Measurements from ENCODE around the gene TGIF2.
"Not testable (repeated sequence)": the region's sequence is repeated elsewhere in the genome, so short reads cannot be mapped to it uniquely, and the experiment has no call there.

DNA sequence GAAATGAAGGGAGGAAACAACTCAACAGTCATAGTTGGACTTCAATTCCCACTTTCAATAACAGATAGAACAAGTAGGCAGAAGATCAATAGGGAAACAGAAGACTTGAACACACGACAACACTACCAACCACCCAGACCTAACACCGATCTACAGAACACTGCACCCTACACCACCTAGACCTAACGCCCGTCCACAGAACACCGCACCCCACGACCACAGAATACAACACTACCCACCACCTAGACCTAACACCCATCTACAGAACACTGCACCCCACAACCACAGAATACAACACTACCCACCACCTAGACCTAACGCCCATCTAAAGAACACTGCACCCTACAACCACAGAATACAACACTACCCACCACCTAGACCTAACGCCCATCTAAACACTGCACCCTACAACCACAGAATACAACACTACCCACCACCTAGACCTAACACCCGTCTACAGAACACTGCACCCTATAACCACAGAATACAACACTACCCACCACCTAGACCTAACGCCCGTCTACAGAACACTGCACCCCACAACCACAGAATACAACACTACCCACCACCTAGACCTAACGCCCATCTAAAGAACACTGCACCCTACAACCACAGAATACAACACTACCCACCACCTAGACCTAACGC, 9.2 kb upstream of the TGIF2 start:
- TF ChIP-seq POLR2AphosphoS5 (IDR thresholded peaks at IDR 0.05; ENCODE audit: low read depth, low read length); EP300 (IDR thresholded peaks at IDR 0.05; ENCODE audit: borderline replicate concordance in 1 of 2, low read depth in 1 of 2, low read length in 1 of 2); MXI1 (IDR thresholded peaks at IDR 0.05; ENCODE audit: low read depth, low read length); JUND (IDR thresholded peaks at IDR 0.05); ELF1 (IDR thresholded peaks at IDR 0.05); TAF1 (IDR thresholded peaks at IDR 0.05; ENCODE audit: borderline replicate concordance, low read depth, low read length); GATA2 (CRISPR knock-in tag; IDR thresholded peaks at IDR 0.05): not testable (repeated sequence)
- TF ChIP-seq, protein P1, sequence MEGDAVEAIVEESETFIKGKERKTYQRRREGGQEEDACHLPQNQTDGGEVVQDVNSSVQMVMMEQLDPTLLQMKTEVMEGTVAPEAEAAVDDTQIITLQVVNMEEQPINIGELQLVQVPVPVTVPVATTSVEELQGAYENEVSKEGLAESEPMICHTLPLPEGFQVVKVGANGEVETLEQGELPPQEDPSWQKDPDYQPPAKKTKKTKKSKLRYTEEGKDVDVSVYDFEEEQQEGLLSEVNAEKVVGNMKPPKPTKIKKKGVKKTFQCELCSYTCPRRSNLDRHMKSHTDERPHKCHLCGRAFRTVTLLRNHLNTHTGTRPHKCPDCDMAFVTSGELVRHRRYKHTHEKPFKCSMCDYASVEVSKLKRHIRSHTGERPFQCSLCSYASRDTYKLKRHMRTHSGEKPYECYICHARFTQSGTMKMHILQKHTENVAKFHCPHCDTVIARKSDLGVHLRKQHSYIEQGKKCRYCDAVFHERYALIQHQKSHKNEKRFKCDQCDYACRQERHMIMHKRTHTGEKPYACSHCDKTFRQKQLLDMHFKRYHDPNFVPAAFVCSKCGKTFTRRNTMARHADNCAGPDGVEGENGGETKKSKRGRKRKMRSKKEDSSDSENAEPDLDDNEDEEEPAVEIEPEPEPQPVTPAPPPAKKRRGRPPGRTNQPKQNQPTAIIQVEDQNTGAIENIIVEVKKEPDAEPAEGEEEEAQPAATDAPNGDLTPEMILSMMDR (IDR thresholded peaks at IDR 0.05) = not testable (repeated sequence)
- TF ChIP-seq, protein P2, sequence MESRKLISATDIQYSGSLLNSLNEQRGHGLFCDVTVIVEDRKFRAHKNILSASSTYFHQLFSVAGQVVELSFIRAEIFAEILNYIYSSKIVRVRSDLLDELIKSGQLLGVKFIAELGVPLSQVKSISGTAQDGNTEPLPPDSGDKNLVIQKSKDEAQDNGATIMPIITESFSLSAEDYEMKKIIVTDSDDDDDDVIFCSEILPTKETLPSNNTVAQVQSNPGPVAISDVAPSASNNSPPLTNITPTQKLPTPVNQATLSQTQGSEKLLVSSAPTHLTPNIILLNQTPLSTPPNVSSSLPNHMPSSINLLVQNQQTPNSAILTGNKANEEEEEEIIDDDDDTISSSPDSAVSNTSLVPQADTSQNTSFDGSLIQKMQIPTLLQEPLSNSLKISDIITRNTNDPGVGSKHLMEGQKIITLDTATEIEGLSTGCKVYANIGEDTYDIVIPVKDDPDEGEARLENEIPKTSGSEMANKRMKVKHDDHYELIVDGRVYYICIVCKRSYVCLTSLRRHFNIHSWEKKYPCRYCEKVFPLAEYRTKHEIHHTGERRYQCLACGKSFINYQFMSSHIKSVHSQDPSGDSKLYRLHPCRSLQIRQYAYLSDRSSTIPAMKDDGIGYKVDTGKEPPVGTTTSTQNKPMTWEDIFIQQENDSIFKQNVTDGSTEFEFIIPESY (IDR thresholded peaks at IDR 0.05; ENCODE audit: borderline replicate concordance, low read depth) = not testable (repeated sequence)

Measured in SK-N-SH (cell line).